H9 (cell line): ENCODE measurements around the gene RABGAP1L. TPM values are rescaled to one million over a fixed set of nuclear protein-coding genes. Genes with fewer than 3 reads are reported as not detected.

Experiments used
- DNase-seq: peaks from one replicate; pipeline ENCODE4 v3.0.0-alpha.2; 2017
- H2AFZ ChIP-seq: one replicate; pipeline ENCODE4 v1.6.1; 2013; ENCODE audit warnings: mild to moderate bottlenecking, low read length, control low read depth, moderate library complexity
- H2AK5ac ChIP-seq: 2 replicates; pipeline ENCODE4 v1.6.1; 2013; ENCODE audit warnings: low read length, control low read depth, mixed read lengths; ENCODE audit not compliant: insufficient read length
- H2BK120ac ChIP-seq: one replicate; pipeline ENCODE4 v1.6.1; 2013; ENCODE audit warnings: low read depth, mild to moderate bottlenecking, low read length, control low read depth, inconsistent platforms; ENCODE audit not compliant: poor library complexity, severe bottlenecking
- H2BK12ac ChIP-seq: 2 replicates; pipeline ENCODE4 v1.6.1; 2013; ENCODE audit warnings: low read length, control low read depth, mixed read lengths, low read depth; ENCODE audit not compliant: insufficient read length
- H2BK15ac ChIP-seq: 2 replicates; pipeline ENCODE4 v1.6.1; 2013; ENCODE audit warnings: low read depth, low read length, control low read depth
- H2BK20ac ChIP-seq: one replicate; pipeline ENCODE4 v1.6.1; 2013; ENCODE audit warnings: low read depth, mild to moderate bottlenecking, low read length, control low read depth, inconsistent platforms; ENCODE audit not compliant: poor library complexity, severe bottlenecking
- H2BK5ac ChIP-seq: 2 replicates; pipeline ENCODE4 v1.6.1; 2013; ENCODE audit warnings: low read length, control low read depth, mixed read lengths; ENCODE audit not compliant: insufficient read length
- H3K14ac ChIP-seq: 2 replicates; pipeline ENCODE4 v1.6.1; 2013; ENCODE audit warnings: low read length, control low read depth; ENCODE audit not compliant: insufficient read depth
- H3K18ac ChIP-seq: 2 replicates; pipeline ENCODE4 v1.6.1; 2013; ENCODE audit warnings: low read depth, mild to moderate bottlenecking, mixed read lengths, low read length, control low read depth; ENCODE audit not compliant: insufficient read length
- H3K23ac ChIP-seq: 2 replicates; pipeline ENCODE4 v1.6.1; 2013; ENCODE audit warnings: low read length, control low read depth, mixed read lengths, low read depth; ENCODE audit not compliant: insufficient read length
- H3K23me2 ChIP-seq: 2 replicates; pipeline ENCODE4 v1.6.1; 2013; ENCODE audit warnings: low read depth, mild to moderate bottlenecking, mixed read lengths, low read length, control low read depth; ENCODE audit not compliant: insufficient read length, poor library complexity, severe bottlenecking
- H3K27ac ChIP-seq: 2 replicates; pipeline ENCODE4 v1.5.1; 2013; ENCODE audit warnings: low read length, control low read depth, mixed read lengths, low read depth; ENCODE audit not compliant: insufficient read length
- H3K27me3 ChIP-seq: 2 replicates; pipeline ENCODE4 v1.6.1; 2013; ENCODE audit warnings: low read length, control low read depth, inconsistent platforms; ENCODE audit not compliant: insufficient read depth
- H3K4ac ChIP-seq: 2 replicates; pipeline ENCODE4 v1.6.1; 2013; ENCODE audit warnings: low read depth, mild to moderate bottlenecking, control low read depth, inconsistent platforms, low read length, moderate library complexity
- H3K4me1 ChIP-seq: 2 replicates; pipeline ENCODE4 v1.6.1; 2013; ENCODE audit warnings: low read length, control low read depth, inconsistent platforms; ENCODE audit not compliant: insufficient read depth
- H3K4me2 ChIP-seq: 2 replicates; pipeline ENCODE4 v1.6.1; 2013; ENCODE audit warnings: low read length, control low read depth, mixed read lengths; ENCODE audit not compliant: insufficient read length, insufficient read depth
- H3K56ac ChIP-seq: 2 replicates; pipeline ENCODE4 v1.6.1; 2013; ENCODE audit warnings: low read depth, mild to moderate bottlenecking, mixed read lengths, low read length, control low read depth; ENCODE audit not compliant: insufficient read length
- H3K79me1 ChIP-seq: 2 replicates; pipeline ENCODE4 v1.6.1; 2013; ENCODE audit warnings: low read depth, mild to moderate bottlenecking, moderate library complexity, low read length, control low read depth, inconsistent platforms; ENCODE audit not compliant: insufficient read depth, poor library complexity, severe bottlenecking
- H3K79me2 ChIP-seq: 2 replicates; pipeline ENCODE4 v1.6.1; 2013; ENCODE audit warnings: low read length, control low read depth, inconsistent platforms; ENCODE audit not compliant: insufficient read depth
- H3K9ac ChIP-seq: 2 replicates; pipeline ENCODE4 v1.6.1; 2013; ENCODE audit warnings: low read length, control low read depth, mixed read lengths; ENCODE audit not compliant: insufficient read length; ENCODE audit errors: extremely low read depth
- H3K9me3 ChIP-seq: one replicate; pipeline ENCODE4 v1.6.1; 2013; ENCODE audit warnings: low read depth, low read length, inconsistent platforms; ENCODE audit not compliant: control insufficient read depth
- H3T11ph ChIP-seq: one replicate; pipeline ENCODE4 v1.6.1; 2013; ENCODE audit warnings: mild to moderate bottlenecking, low read length, control low read depth, inconsistent platforms
- H4K20me1 ChIP-seq: one replicate; pipeline ENCODE4 v1.6.1; 2013; ENCODE audit not compliant: control insufficient read depth, insufficient read length, insufficient read depth
- H4K5ac ChIP-seq: 2 replicates; pipeline ENCODE4 v1.6.1; 2013; ENCODE audit warnings: low read depth, mild to moderate bottlenecking, mixed read lengths, low read length, control low read depth; ENCODE audit not compliant: insufficient read length
- H4K8ac ChIP-seq: replicated peaks from 2 replicates; pipeline ENCODE4 v1.6.1; 2013; ENCODE audit warnings: low read length, control low read depth, mixed read lengths, low read depth; ENCODE audit not compliant: insufficient read length
- H4K91ac ChIP-seq: 2 replicates; pipeline ENCODE4 v1.6.1; 2013; ENCODE audit warnings: low read depth, mild to moderate bottlenecking, moderate library complexity, mixed read lengths, low read length, control low read depth; ENCODE audit not compliant: insufficient read length
- H3K27ac Mint-ChIP-seq, 3 experiments: 2 replicates in 2 of 3; 3 replicates in 1 of 3; pipeline ENCODE4 v1.8.0; 2020 to 2021; ENCODE audit warnings: mixed read lengths in 3 of 3, mild to moderate bottlenecking in 1 of 3, moderate library complexity in 1 of 3
- H3K27me3 Mint-ChIP-seq: 2 replicates; pipeline ENCODE4 v1.8.0; 2021; ENCODE audit warnings: low read depth, mild to moderate bottlenecking, moderate library complexity, mixed read lengths
- H3K36me3 Mint-ChIP-seq, 3 experiments: 2 replicates in 2 of 3; 3 replicates in 1 of 3; pipeline ENCODE4 v1.8.0; 2020 to 2021; ENCODE audit warnings: low read depth in 3 of 3, mixed read lengths in 3 of 3; ENCODE audit not compliant: insufficient read depth in 1 of 3
- H3K4me1 Mint-ChIP-seq, 2 experiments: 2 replicates each; pipeline ENCODE4 v1.8.0; 2020; ENCODE audit warnings: mixed read lengths in 2 of 2
- H3K4me3 Mint-ChIP-seq, 2 experiments: 2 replicates in 1 of 2; 3 replicates in 1 of 2; pipeline ENCODE4 v1.8.0; 2020 to 2021; ENCODE audit warnings: mild to moderate bottlenecking in 2 of 2, mixed read lengths in 2 of 2, moderate library complexity in 1 of 2
- H3K9me3 Mint-ChIP-seq, 2 experiments: 2 replicates in 1 of 2; 3 replicates in 1 of 2; pipeline ENCODE4 v1.8.0; 2020; ENCODE audit warnings: mild to moderate bottlenecking in 2 of 2, mixed read lengths in 2 of 2, moderate library complexity in 1 of 2
- CTCF ChIP-seq: fragments of 200-600 bp; sonication (generic); conservative IDR thresholded peaks from 3 replicates; pipeline ENCODE4 v1.8.0; 2021; ENCODE audit warnings: antibody characterized with exemption, mild to moderate bottlenecking
- WGBS: extraction: QIAGEN DNeasy Blood & Tissue Kit; methylation state at CpG from one replicate; pipeline ENCODE4 v1.1.7; 2013; ENCODE audit warnings: missing lambda C conversion rate, low lambda C conversion rate, mixed read lengths; ENCODE audit not compliant: insufficient read length; ENCODE audit errors: extremely low coverage; 5-methylcytosine and 5-hydroxymethylcytosine counted together
- total RNA-seq: library from RNA; stranded (reverse); gene quantifications from 2 replicates; pipeline ENCODE4 v1.2.1, GENCODE V29; 2021

RABGAP1L gene
- total RNA-seq, 1 experiment from 2014 or later = 147 TPM

GRCh38 chr1:174204697-174205308 is 45.5 kb downstream of the RABGAP1L start:
- Histone ChIP-seq H2BK15ac (no peak overlapping the region), H4K5ac (no peak overlapping the region), H3K23me2 (no peaks in the 10 kb centered on the region), H3K56ac (no peak overlapping the region), H2BK20ac (no peak overlapping the region), H4K91ac (no peak overlapping the region), H4K8ac (no peak overlapping the region), H2BK120ac (no peak overlapping the region), H3K9ac (no peak overlapping the region), H3T11ph (no peak overlapping the region), H3K79me1 (no peaks in the 10 kb centered on the region), H3K23ac (no peak overlapping the region), H4K20me1 (no peaks in the 10 kb centered on the region), H3K27me3 (no peaks in the 10 kb centered on the region), H2AK5ac (no peak overlapping the region), H2AFZ (no peak overlapping the region), H3K27ac (no peak overlapping the region), H3K79me2 (no peaks in the 10 kb centered on the region; the same call in 1 of the 2 replicates), H3K4ac (no peak overlapping the region), H2BK12ac (no peak overlapping the region), H3K18ac (no peak overlapping the region), H3K4me1 (0 out of 2 replicates have a peak, but pooled peaks cover 2% of the 10 kb centered on the region), H3K9me3 (no peaks in the 10 kb centered on the region), H2BK5ac (no peak overlapping the region), H3K4me2 (no peak overlapping the region), H3K14ac (no peak overlapping the region)
- no CpG with 5 or more reads among the region's 7 CpGs for WGBS
- H3K9me3 Mint-ChIP-seq = peaks cover 8 to 22% of the 10 kb centered on the region in 2 experiments
- peaks cover 0 to 16% (median 9%) of the 10 kb centered on the region in 3 experiments; a peak in 6 of 7 replicates for H3K36me3 Mint-ChIP-seq
- H3K27ac Mint-ChIP-seq = peak overlapping the region in 1 of 3 experiments; percentile 34; a peak in 2 of 7 replicates
- no peak for DNase-seq
- no peaks in the 10 kb centered on the region for H3K27me3 Mint-ChIP-seq
- H3K4me3 Mint-ChIP-seq = no peak overlapping the region
- TF ChIP-seq CTCF = no peak
- peaks cover 15 to 17% of the 10 kb centered on the region in 2 experiments for H3K4me1 Mint-ChIP-seq
